GM12873 (cell line): ENCODE results near the gene MTHFR.

Experiments used
- TF ChIP-seq, protein P1 (sequence below): IDR thresholded peaks from 2 replicates; pipeline ENCODE4 v1.5.1; 2012; ENCODE audit warnings: low read depth, mild to moderate bottlenecking, moderate library complexity, low read length, control low read depth; ENCODE audit not compliant: insufficient read depth; ENCODE audit errors: missing control alignments

MTHFR gene

DNA sequence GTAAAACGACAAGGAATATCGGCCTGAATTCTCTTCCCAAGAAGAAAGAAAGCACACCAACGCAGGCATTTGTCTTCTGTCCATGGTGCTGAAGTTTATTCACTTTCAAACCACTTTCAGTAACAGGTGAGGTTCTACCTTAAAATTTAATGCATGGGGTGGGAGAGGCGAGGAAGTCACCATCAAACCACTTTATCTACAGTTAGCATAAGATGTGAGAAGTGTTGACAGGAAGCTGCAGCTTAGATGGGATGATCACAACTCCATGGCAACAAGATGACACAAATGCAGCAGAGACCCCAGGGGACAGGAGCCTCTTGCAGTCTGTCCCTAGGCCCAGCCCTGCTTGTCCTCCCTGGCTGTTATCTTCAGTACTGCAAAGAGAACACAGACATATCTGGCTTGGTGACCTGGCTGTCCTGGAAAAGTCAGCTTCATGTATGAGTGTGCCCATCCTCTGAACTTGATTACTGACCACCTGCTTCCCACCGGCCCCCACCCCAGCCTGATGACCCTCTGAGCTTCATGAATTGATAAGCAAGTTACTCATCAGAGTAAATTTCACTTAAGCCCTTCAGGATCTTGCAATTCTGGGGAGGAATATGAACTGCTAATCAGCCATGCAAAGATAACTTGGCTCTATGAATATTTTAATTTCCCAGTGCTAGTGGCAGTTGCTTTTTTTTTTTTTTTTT lies 40.0 kb upstream of the MTHFR start:
- TF ChIP-seq, protein P1, sequence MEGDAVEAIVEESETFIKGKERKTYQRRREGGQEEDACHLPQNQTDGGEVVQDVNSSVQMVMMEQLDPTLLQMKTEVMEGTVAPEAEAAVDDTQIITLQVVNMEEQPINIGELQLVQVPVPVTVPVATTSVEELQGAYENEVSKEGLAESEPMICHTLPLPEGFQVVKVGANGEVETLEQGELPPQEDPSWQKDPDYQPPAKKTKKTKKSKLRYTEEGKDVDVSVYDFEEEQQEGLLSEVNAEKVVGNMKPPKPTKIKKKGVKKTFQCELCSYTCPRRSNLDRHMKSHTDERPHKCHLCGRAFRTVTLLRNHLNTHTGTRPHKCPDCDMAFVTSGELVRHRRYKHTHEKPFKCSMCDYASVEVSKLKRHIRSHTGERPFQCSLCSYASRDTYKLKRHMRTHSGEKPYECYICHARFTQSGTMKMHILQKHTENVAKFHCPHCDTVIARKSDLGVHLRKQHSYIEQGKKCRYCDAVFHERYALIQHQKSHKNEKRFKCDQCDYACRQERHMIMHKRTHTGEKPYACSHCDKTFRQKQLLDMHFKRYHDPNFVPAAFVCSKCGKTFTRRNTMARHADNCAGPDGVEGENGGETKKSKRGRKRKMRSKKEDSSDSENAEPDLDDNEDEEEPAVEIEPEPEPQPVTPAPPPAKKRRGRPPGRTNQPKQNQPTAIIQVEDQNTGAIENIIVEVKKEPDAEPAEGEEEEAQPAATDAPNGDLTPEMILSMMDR, result peak; percentile 9

DNA sequence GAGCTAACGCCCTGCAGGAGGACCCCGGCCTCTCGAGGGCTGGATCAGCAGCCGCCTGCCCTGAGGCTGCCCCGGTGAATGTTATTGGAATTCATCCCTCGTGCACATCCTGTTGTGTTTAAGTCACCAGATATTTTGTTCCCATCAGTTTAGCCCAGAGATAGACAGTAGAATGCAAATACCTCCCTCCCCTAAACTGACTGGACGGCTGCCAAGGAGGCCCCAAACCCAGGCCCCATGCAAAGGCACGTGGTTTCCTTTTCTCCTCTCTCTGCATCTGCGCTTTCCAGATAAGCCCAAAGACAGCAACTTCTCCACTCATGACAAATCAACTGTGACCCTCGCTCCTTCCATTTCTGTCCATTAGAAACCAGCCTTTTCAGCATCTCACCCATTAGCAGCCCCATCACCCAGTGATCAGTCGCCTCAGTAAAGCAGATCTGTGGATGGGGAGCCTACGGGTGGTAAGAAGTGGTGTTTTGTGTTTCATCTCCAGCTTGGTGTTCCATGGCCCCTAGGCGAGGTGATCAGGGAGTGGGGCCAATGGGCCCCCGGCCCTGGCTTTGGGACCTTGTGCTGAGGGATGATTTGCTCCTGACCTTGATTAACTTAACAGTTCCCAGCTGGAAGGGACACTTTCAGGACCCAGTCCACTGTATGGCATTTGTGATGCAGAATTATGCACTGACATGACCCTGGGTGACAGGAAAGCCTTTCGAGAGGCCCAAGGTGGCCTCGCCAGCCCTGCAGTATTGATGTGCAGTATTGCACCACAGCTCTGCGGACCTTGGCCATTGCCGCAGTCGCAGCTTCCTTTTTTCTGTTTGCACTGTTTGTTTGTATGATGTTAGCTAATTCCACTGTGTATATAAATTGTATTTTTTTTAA lies 36.6 kb upstream of the MTHFR start:
- TF ChIP-seq, protein P1, result no peak

DNA sequence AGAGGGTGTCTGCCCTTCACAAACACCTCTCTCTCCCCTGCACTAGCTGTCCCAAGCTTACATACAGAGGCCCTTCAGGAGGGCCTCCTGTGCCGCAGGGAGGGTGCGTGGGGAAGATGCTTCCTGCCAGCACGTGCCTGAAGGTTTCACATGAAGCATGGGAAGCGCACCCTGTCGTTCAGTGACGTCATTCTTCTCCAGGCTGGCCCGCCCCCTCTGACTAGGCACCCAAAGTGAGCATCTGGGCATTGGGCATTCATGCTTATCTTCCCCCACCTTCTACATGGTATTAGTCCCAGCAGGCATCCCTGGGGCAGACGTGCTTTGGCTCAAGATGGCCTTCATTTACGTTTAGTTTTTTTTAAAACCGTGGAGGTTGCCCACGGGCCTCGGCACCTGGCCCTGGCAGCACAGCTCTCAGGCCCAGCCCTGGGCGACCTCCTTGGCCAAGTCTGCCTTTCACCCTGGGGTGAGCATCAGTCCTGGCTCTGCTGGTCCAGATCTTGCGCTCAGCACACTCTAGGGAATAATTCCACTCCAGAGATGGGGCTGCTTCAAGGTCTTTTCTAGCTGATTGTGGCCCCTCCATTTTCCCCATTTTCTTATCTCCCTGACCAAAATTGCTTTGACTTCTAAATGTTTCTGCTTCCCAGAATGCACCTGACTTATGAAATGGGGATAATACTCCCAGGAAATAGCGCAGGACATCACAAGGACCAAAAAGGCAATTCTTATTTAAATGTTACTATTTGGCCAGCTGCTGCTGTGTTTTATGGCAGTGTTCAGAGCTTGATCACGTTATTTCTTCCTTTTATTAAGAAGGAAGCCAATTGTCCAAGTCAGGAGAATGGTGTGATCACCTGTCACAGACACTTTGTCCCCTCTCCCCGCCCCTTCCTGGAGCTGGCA lies 35.7 kb upstream of the MTHFR start:
- TF ChIP-seq, protein P1, result no peak

DNA sequence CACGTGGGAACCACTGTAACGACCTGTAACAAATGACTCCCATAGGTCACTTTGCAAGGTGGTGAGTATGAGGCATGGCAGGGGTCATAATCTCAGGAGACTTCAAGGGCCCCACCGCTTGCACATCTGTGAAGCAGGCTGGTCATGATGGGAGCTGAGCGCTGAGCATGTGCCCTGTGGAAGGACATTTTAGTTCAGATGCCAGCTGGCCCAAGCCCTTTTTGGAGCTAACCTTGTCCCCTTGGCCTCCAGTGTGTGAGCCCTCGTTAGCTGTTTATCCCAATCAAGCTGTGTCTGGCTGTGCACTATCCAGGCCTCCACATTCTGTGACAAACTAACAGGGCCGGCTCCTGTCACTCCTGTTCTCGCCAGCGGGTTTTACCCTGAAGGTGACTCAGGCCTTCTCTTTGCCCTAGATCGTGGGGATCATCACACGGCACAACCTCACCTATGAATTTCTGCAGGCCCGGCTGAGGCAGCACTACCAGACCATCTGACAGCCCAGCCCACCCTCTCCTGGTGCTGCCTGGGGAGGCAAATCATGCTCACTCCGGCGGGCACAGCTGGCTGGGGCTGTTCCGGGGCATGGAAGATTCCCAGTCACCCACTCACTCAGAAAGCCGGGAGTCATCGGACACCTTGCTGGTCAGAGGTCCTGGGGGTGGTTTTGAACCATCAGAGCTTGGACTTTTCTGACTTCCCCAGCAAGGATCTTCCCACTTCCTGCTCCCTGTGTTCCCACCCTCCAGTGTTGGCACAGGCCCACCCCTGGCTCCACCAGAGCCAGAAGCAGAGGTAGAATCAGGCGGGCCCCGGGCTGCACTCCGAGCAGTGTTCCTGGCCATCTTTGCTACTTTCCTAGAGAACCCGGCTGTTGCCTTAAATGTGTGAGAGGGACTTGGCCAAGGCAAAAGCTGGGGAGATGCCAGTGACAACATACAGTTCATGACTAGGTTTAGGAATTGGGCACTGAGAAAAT lies 34.3 kb upstream of the MTHFR start:
- TF ChIP-seq, protein P1, result no peak

DNA sequence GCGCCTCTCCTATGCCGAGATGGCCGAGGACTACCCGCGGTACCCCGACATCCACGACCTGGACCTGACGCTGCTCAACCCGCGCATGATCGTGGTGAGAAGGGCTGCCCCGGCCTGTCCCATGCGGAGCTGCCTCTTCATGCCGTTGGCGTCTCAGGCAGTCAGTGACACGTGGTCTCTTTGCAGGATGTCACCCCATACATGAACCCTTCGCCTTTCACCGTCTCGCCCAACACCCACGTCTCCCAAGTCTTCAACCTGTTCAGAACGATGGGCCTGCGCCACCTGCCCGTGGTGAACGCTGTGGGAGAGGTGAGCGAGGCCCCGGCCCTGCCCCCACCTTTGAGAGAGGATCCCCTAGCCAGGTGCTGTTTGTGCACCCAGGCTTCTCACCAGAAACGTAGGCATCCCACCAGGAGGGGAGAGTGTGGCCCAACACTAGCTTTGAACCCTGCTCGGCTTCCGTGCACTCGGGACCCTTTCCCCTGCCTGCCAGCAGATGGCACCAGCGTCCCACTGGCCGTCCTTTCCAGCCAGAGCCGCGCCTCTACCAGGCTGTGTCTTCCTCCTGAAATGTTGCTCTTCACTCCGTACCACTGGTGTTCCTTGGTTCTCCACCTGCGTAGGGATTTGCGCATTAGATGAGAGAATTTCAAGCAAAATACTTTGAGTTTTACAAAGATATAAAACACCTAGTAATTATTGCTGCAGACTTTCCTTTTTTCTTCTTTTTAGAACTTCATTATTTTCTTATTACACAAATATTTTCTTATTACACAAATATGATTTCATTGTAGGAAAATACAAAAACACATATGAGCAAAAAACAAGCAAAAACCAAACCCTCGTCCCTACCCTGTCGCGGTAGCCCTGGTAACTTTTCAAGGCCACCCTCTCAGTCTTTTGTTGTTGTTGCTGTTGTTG lies 32.8 kb upstream of the MTHFR start:
- TF ChIP-seq, protein P1, result peak; percentile 100
